ENCODE results near the gene KCTD1.

- TF ChIP-seq CTCF (IDR thresholded peaks at IDR 0.05; ENCODE audit: poor library complexity) (no peak), EZH2 (IDR thresholded peaks at IDR 0.05; ENCODE audit: borderline replicate concordance) (no peak)
These were observed 130.1 kb downstream of the KCTD1 start for GRCh38 chr18:26418225-26418624.
